ENCODE data around the gene TMEM233.

The TMEM233 gene

GRCh38 chr12:119686355-119686754 is 92.8 kb downstream of the TMEM233 start:
- no peak for DNase-seq (ENCODE audit: low spot score)
- H3K27ac ChIP-seq = no peak overlapping the region
- ChIA-PET POLR2A (ENCODE audit: low non-redundant PET) (no interaction called here), CTCF (no interaction called here)
- no peak for TF ChIP-seq CTCF (conservative IDR thresholded peaks at IDR 0.05; ENCODE audit: low read depth)

GRCh38 chr12:119686776-119687175 is 93.2 kb downstream of the TMEM233 start:
- no peak for TF ChIP-seq CTCF (conservative IDR thresholded peaks at IDR 0.05; ENCODE audit: low read depth)
- ChIA-PET CTCF (no interaction called here), POLR2A (ENCODE audit: low non-redundant PET) (no interaction called here)
- no peak for DNase-seq (ENCODE audit: low spot score)
- H3K27ac ChIP-seq = no peak overlapping the region

- ChIA-PET POLR2A (ENCODE audit: low non-redundant PET) (no interaction called here), CTCF (no interaction called here)
- H3K27ac ChIP-seq = no peak overlapping the region
- no peak for DNase-seq (ENCODE audit: low spot score)
- no peak for TF ChIP-seq CTCF (conservative IDR thresholded peaks at IDR 0.05; ENCODE audit: low read depth)
Measured at GRCh38 chr12:119687406-119687805, 93.8 kb downstream of the TMEM233 start.

GRCh38 chr12:119687879-119688278 is 94.3 kb downstream of the TMEM233 start:
- TF ChIP-seq CTCF (conservative IDR thresholded peaks at IDR 0.05; ENCODE audit: low read depth) = no peak
- H3K27ac ChIP-seq = no peak overlapping the region
- ChIA-PET CTCF (no interaction called here), POLR2A (ENCODE audit: low non-redundant PET) (no interaction called here)
- DNase-seq (ENCODE audit: low spot score) = no peak

GRCh38 chr12:119689935-119690500 is 96.4 kb downstream of the TMEM233 start:
- ChIA-PET CTCF (no interaction called here), POLR2A (ENCODE audit: low non-redundant PET) (no interaction called here)
- TF ChIP-seq CTCF (conservative IDR thresholded peaks at IDR 0.05; ENCODE audit: low read depth) = no peak
- no peak overlapping the region for H3K27ac ChIP-seq
- no peak for DNase-seq (ENCODE audit: low spot score)

- no peak overlapping the region for H3K27ac ChIP-seq
- no peak for DNase-seq (ENCODE audit: low spot score)
- ChIA-PET POLR2A (ENCODE audit: low non-redundant PET) (no interaction called here), CTCF (interaction anchor here (0.7 kb wide), 1 partner anchor 241 kb away, joined by 3 read pairs; no protein-coding TSS in a partner anchor)
- no peak for TF ChIP-seq CTCF (conservative IDR thresholded peaks at IDR 0.05; ENCODE audit: low read depth)
Measured at GRCh38 chr12:119691202-119691810, 97.7 kb downstream of the TMEM233 start.

Data from RWPE1 (cell line).